GM23248 (cell line): Measurements from ENCODE around the gene SUN5.

Source experiments
- EZH2 ChIP-seq: fragments of 200-600 bp; sonication (generic); IDR thresholded peaks from 2 replicates; pipeline ENCODE4 v1.6.1; 2018; ENCODE audit warnings: antibody characterized with exemption, mild to moderate bottlenecking; ENCODE audit not compliant: insufficient read depth, poor library complexity, severe bottlenecking
- EZH2phosphoT487 ChIP-seq: fragments of 200-600 bp; sonication (generic); IDR thresholded peaks from 2 replicates; pipeline ENCODE4 v1.6.1; 2018; ENCODE audit warnings: antibody characterized with exemption, moderate library complexity, mild to moderate bottlenecking, low read depth; ENCODE audit not compliant: insufficient read depth

DNA sequence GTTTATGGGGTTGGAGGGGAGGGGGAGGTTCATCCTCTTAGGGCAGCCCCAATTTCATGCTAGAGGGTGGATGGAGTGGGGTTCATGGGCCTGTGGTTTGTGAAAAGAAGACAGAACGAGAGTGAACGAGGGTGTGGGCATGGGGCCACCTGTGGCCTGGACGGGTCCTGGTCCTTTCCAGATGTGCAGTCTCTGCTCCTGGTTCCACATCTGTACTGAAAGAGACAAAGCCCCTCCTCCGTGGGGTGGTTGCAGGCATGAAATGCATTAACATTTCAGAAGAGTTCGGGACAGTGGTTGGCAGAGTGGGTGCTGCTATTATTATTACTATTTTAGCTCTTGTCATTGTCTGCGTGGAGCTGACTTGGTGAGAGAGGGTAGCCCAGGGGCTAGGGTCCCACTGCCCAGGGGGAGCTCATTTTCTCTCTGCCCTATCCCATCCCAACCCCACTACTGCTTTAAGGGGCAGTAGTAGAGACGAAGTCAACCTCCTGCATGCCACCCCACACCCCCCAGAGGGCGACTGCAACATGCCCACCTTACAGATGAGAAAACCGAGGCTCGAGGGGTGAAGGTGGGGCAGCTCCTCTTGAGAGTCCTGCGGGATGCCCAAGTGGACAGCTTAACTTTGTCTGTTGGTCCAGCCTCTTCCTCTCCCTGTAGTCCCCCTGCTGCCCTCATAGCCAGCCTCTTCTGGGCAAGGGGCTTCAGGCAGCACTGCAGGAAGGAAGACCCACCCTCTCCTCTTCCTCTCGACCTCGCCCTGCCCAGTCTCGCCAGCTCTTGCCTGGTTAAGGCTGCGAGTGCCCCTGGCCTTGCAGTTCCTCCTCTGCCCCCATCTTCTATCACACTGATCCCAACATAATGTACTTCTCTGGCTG lies 11.7 kb upstream of the SUN5 start:
- no peak for TF ChIP-seq EZH2
- TF ChIP-seq EZH2phosphoT487: no peak
